ENCODE results near the gene FAM168A. TPM values are rescaled to one million over a fixed set of nuclear protein-coding genes. Genes with fewer than 3 reads are reported as not detected.

FAM168A gene
- total RNA-seq, 1 donor from 2014 or later: 52.2 TPM

- Mint-ChIP-seq H3K9me3 (ENCODE audit: unreplicated experiment) (peaks cover 4% of the 10 kb centered on the region), H3K27ac (ENCODE audit: unreplicated experiment) (no peak overlapping the region), H3K27me3 (ENCODE audit: unreplicated experiment) (no peaks in the 10 kb centered on the region), H3K36me3 (ENCODE audit: unreplicated experiment) (no peaks in the 10 kb centered on the region), H3K4me1 (ENCODE audit: unreplicated experiment) (peaks cover 21% of the 10 kb centered on the region), H3K4me3 (ENCODE audit: unreplicated experiment) (no peak overlapping the region)
- DNase-seq (ENCODE audit: extremely low spot score, unreplicated experiment): no peak
- TF ChIP-seq CTCF (IDR thresholded peaks at IDR 0.05): no peak
Measured at GRCh38 chr11:73524774-73525173, 73.1 kb downstream of the FAM168A start.

- Mint-ChIP-seq H3K4me3 (ENCODE audit: unreplicated experiment) (no peak overlapping the region), H3K36me3 (ENCODE audit: unreplicated experiment) (no peaks in the 10 kb centered on the region), H3K27ac (ENCODE audit: unreplicated experiment) (no peak overlapping the region), H3K9me3 (ENCODE audit: unreplicated experiment) (peaks cover 4% of the 10 kb centered on the region), H3K4me1 (ENCODE audit: unreplicated experiment) (peaks cover 15% of the 10 kb centered on the region), H3K27me3 (ENCODE audit: unreplicated experiment) (no peaks in the 10 kb centered on the region)
- no peak for TF ChIP-seq CTCF (IDR thresholded peaks at IDR 0.05)
- DNase-seq (ENCODE audit: extremely low spot score, unreplicated experiment): no peak
Measured at GRCh38 chr11:73521621-73522020, 76.3 kb downstream of the FAM168A start.

- Mint-ChIP-seq H3K4me3 (ENCODE audit: unreplicated experiment) (no peak overlapping the region), H3K27me3 (ENCODE audit: unreplicated experiment) (no peaks in the 10 kb centered on the region), H3K9me3 (ENCODE audit: unreplicated experiment) (peaks cover 4% of the 10 kb centered on the region), H3K4me1 (ENCODE audit: unreplicated experiment) (peaks cover 11% of the 10 kb centered on the region), H3K36me3 (ENCODE audit: unreplicated experiment) (no peaks in the 10 kb centered on the region), H3K27ac (ENCODE audit: unreplicated experiment) (no peak overlapping the region)
- TF ChIP-seq CTCF (IDR thresholded peaks at IDR 0.05): no peak
- no peak for DNase-seq (ENCODE audit: extremely low spot score, unreplicated experiment)
Measured at GRCh38 chr11:73520353-73521061, 77.4 kb downstream of the FAM168A start.

GRCh38 chr11:73519266-73519665 lies 78.6 kb downstream of the FAM168A start:
- Mint-ChIP-seq H3K36me3 (ENCODE audit: unreplicated experiment) (peaks cover 3% of the 10 kb centered on the region), H3K27me3 (ENCODE audit: unreplicated experiment) (no peaks in the 10 kb centered on the region), H3K4me1 (ENCODE audit: unreplicated experiment) (peaks cover 11% of the 10 kb centered on the region), H3K4me3 (ENCODE audit: unreplicated experiment) (no peak overlapping the region), H3K9me3 (ENCODE audit: unreplicated experiment) (peaks cover 4% of the 10 kb centered on the region), H3K27ac (ENCODE audit: unreplicated experiment) (no peak overlapping the region)
- TF ChIP-seq CTCF (IDR thresholded peaks at IDR 0.05): no peak
- DNase-seq (ENCODE audit: extremely low spot score, unreplicated experiment): no peak

GRCh38 chr11:73518195-73518594 lies 79.7 kb downstream of the FAM168A start:
- no peak for TF ChIP-seq CTCF (IDR thresholded peaks at IDR 0.05)
- H3K27me3 Mint-ChIP-seq (ENCODE audit: unreplicated experiment): no peaks in the 10 kb centered on the region
- peaks cover 3% of the 10 kb centered on the region for H3K36me3 Mint-ChIP-seq (ENCODE audit: unreplicated experiment)
- no peak overlapping the region for H3K27ac Mint-ChIP-seq (ENCODE audit: unreplicated experiment)
- H3K4me1 Mint-ChIP-seq (ENCODE audit: unreplicated experiment): peaks cover 11% of the 10 kb centered on the region
- no peak for DNase-seq (ENCODE audit: extremely low spot score, unreplicated experiment)
- H3K4me3 Mint-ChIP-seq (ENCODE audit: unreplicated experiment): no peak overlapping the region
- H3K9me3 Mint-ChIP-seq (ENCODE audit: unreplicated experiment): no peaks in the 10 kb centered on the region

Data from osteocyte (in vitro differentiated cells).